ENCODE data around the gene TRAM2. TPM values are rescaled to one million over a fixed set of nuclear protein-coding genes. Genes with fewer than 3 reads are reported as not detected.

TRAM2 gene
- total RNA-seq, 6 experiments from 2014 or later, result 191 to 235 (median 215) TPM

DNA sequence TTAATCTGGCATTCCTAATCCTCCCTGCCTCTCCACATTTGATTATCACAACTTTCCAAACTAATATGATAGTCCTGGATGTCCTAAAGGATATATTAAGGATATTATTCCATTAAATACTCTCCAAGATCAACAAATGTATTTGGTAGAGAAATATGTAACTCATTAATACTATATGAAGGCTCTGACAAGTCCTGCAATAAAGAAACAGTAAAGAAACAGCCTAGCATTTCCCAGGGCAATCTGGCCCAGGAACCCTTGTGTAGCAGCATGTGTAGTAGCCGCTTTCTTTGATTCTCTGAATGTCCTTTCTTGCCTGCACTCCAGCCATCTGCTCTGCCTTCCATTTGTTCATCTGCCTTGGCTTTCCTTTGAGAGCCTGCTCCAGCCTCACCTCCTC, 23.7 kb downstream of the TRAM2 start:
- TF ChIP-seq, protein P1, sequence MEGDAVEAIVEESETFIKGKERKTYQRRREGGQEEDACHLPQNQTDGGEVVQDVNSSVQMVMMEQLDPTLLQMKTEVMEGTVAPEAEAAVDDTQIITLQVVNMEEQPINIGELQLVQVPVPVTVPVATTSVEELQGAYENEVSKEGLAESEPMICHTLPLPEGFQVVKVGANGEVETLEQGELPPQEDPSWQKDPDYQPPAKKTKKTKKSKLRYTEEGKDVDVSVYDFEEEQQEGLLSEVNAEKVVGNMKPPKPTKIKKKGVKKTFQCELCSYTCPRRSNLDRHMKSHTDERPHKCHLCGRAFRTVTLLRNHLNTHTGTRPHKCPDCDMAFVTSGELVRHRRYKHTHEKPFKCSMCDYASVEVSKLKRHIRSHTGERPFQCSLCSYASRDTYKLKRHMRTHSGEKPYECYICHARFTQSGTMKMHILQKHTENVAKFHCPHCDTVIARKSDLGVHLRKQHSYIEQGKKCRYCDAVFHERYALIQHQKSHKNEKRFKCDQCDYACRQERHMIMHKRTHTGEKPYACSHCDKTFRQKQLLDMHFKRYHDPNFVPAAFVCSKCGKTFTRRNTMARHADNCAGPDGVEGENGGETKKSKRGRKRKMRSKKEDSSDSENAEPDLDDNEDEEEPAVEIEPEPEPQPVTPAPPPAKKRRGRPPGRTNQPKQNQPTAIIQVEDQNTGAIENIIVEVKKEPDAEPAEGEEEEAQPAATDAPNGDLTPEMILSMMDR (IDR thresholded peaks at IDR 0.05), result no peak
- DNase-seq, result no peak
- Mint-ChIP-seq H3K9me3 (no peaks in the 10 kb centered on the region), H3K27ac (peak overlapping the region; percentile 93), H3K4me1 (ENCODE audit: low read depth) (peaks cover 91% of the 10 kb centered on the region), H3K27me3 (ENCODE audit: insufficient read depth) (peaks cover 4% of the 10 kb centered on the region; the same call in 1 of the 2 replicates), H3K36me3 (ENCODE audit: low read depth) (peaks cover 41% of the 10 kb centered on the region), H3K4me3 (peak overlapping the region; percentile 78)

DNA sequence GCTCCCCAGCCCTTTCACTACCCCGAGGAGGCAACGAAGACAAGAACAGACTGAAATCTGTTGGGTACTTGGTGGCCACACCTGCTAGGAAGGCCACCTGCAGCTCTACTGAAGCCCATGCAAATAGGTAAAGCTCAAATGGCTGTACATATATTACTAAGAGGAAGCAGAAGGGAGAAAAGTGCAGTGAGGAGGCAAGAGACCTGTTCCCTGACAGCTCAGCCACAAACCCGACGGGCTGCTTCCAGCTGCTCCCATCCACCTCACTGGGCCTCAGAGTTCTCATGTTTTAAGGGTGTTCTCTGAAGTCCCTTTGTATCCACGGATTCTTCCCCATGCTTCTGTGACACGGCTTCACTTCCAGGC, 24.6 kb downstream of the TRAM2 start:
- Mint-ChIP-seq H3K27ac (peak overlapping the region; percentile 93), H3K9me3 (no peaks in the 10 kb centered on the region), H3K4me1 (ENCODE audit: low read depth) (peaks cover 91% of the 10 kb centered on the region), H3K27me3 (ENCODE audit: insufficient read depth) (peaks cover 4% of the 10 kb centered on the region; the same call in 1 of the 2 replicates), H3K36me3 (ENCODE audit: low read depth) (peaks cover 39% of the 10 kb centered on the region), H3K4me3 (peak overlapping the region; percentile 78)
- TF ChIP-seq, protein P1 (IDR thresholded peaks at IDR 0.05), result no peak
- no peak for DNase-seq

DNA sequence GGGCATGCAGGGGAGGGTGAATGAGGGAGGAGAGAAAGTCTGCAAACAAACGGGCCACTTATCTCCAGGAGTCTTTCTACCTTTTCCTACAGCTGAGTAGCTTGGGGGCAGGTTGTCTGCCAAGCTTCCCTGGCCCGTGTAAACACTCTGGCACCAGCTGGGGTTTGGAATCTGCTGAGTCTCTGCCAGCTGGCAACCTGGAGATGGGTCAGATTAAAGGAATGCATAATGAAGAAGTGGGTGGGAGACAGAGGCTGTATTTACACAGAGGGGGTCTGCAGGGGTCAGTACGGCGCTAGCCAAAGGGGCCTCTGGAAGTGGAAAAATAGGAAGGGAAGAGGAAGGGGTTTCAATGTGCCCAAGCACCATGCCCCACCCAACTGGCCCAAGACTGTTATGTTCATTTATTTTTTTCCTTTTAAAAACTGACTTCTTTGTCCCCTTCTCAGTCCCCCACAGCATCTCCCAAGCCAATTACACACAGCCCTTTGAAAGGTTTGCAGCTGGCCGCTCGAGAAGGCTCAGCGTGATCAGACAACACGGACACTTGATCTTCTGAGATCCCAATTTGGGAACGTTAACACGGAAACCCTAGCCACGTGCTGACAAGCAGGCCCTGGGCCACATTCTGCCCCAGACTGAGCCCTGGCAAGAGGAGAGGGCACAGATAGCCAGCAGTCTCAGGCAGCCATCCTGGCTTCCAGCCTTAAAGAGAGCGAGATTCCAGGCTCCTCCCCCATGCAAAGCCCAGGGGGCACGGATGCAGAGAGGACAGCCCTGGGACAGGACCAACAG, 25.2 kb downstream of the TRAM2 start:
- Mint-ChIP-seq H3K27me3 (ENCODE audit: insufficient read depth) (peaks cover 4% of the 10 kb centered on the region; the same call in 1 of the 2 replicates), H3K36me3 (ENCODE audit: low read depth) (peaks cover 42% of the 10 kb centered on the region), H3K9me3 (no peaks in the 10 kb centered on the region), H3K4me3 (peak overlapping the region; percentile 78), H3K4me1 (ENCODE audit: low read depth) (peaks cover 94% of the 10 kb centered on the region), H3K27ac (peak overlapping the region; percentile 93)
- peak; percentile 69 for DNase-seq
- TF ChIP-seq, protein P1 (IDR thresholded peaks at IDR 0.05), result peak; percentile 10; the same call in 1 of the 2 replicates

DNA sequence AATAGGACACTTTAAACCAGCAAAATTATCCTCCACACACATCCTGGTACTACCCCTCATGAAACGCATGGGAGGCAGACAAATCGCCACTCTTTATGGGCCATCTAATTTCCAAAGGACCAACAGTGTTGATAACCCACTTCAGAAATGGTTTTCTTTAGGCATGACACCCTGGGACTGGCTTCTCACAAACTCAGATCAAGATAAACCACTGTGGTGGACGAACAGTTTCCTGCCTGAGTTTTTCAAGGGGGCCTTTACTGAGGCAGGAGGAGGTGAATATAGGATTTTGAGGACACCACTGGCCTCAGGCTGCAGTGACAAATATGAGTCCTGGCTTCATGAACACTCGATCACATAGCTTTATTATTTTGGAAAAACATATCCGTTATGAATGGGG, 26.0 kb downstream of the TRAM2 start:
- Mint-ChIP-seq H3K4me1 (ENCODE audit: low read depth) (peaks cover 96% of the 10 kb centered on the region), H3K27me3 (ENCODE audit: insufficient read depth) (peaks cover 4% of the 10 kb centered on the region; the same call in 1 of the 2 replicates), H3K36me3 (ENCODE audit: low read depth) (peaks cover 48% of the 10 kb centered on the region), H3K27ac (peak overlapping the region; percentile 93), H3K4me3 (peak overlapping the region; percentile 78), H3K9me3 (no peaks in the 10 kb centered on the region)
- TF ChIP-seq, protein P1 (IDR thresholded peaks at IDR 0.05), result no peak
- DNase-seq, result no peak

DNA sequence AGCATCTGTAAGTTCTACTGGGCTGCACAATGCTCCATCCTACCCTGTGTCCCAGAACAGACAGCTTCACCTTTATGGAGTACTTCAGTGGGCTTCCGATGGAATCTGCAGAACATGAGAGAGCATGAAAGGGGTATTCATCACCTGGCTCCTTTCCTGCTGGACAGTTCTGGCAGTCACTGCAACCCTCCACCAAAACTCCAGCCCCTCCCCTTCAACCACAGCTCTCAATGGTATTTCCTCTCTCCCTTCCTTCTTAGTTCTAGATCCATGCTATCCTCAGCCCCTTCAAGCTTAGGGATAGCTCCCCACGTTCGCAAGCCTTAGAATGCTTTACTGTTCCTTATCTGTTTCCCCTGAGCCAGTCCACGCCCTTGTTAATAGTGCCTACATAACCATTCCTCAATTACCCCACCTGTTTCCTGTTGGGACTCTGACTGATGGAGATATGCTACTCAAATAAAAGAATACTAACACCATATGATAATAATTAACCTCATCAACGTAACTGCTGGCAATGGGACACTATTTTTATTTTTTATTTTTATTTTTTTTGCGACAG, 26.8 kb downstream of the TRAM2 start:
- peak overlapping the region; percentile 49; the same call in 1 of the 2 replicates for H3K4me3 Mint-ChIP-seq
- H3K27me3 Mint-ChIP-seq (ENCODE audit: insufficient read depth), result peaks cover 4% of the 10 kb centered on the region; the same call in 1 of the 2 replicates
- peaks cover 54% of the 10 kb centered on the region for H3K36me3 Mint-ChIP-seq (ENCODE audit: low read depth)
- H3K4me1 Mint-ChIP-seq (ENCODE audit: low read depth), result peaks cover 96% of the 10 kb centered on the region
- no peak for DNase-seq
- H3K9me3 Mint-ChIP-seq, result no peaks in the 10 kb centered on the region
- H3K27ac Mint-ChIP-seq, result peak overlapping the region; percentile 64
- TF ChIP-seq, protein P1 (IDR thresholded peaks at IDR 0.05), result no peak

Measured in HFFc6 (cell line).